ENCODE data around the gene CDH22.

The CDH22 gene

GRCh38 chr20:46327557-46327956 lies 19.3 kb upstream of the CDH22 start:
- no peak overlapping the region for H3K4me3 ChIP-seq (ENCODE audit: low read length)
- TF ChIP-seq CTCF (conservative IDR thresholded peaks at IDR 0.05; ENCODE audit: low read depth, low read length), result no peak
- no peak for DNase-seq (ENCODE audit: low read depth)

DNA sequence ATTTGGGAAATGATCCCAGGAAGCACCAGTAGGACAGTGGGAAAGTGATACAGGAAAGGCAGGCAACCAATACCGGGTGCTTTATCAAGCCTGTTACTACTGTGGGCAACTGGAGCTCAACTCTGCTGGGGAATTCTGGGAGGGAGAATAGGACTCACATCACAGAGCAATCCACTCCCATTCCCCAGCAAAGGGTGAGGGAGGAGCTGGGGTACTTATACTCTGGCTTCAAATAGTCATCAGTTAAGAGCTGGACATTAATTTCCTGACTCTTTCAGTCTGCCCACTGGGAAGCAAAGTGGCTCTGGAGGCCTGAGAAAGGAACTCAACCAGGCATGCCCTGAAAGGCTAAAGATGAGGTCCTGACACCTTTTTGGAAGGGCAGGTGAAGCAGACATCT lies 17.5 kb upstream of the CDH22 start:
- DNase-seq (ENCODE audit: low read depth), result no peak
- TF ChIP-seq CTCF (conservative IDR thresholded peaks at IDR 0.05; ENCODE audit: low read depth, low read length), result no peak
- H3K4me3 ChIP-seq (ENCODE audit: low read length), result no peak overlapping the region

DNA sequence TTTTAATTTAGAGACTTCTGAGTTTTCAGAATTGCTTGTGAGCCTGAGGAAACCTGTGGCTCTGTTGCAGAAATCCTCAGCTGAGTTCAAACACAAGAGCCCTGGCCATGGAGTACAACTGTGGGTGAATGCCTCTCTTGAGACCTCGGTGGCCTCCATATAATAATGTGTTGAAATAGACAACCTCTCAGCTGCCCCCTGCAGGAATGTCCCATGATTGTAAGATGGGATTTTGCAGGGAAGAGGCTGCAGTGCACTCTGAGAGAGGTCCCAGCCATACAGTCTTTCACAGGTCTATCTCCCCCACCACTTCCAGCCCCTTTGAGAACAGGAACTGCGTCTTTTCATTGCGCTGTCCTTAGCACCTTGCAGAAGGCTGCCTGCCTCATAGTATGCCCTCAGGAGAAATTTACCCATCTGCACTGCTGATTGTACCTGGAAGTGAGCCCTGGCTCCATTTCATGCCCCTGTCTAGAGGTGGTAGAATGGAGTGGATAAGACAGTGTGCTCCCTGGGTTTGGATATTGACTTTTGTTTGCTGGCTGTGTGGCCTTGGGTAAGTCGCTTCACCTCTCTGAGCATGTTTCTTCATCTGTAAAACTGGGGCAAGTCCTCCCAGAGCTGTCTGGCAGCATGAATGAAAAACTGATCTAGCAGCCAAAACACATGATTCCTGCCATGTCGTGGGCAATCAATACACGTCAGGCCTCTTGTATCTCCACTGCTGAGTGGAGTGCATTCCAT lies 16.8 kb upstream of the CDH22 start:
- DNase-seq (ENCODE audit: low read depth), result no peak
- TF ChIP-seq CTCF (conservative IDR thresholded peaks at IDR 0.05; ENCODE audit: low read depth, low read length), result peak; percentile 61
- H3K4me3 ChIP-seq (ENCODE audit: low read length), result no peak overlapping the region

DNA sequence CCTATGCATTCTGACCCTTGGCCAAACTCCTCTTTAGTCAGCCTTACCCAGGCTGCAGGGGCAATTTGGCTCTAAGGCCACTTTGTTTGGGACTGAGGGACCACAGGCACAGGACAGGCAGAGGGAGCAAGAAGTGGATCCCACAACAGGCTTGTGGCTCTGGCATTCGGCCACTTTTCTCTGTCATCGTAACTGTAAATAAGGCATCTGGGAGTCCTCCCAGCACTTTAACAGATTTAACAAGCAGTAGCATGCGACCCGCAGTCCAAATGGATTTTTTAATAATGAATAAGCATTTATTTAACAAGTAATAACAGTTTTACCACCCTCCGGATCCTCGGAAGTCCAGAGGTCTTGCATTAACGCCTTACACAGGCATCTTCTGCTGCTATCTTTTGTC lies 16.1 kb upstream of the CDH22 start:
- DNase-seq (ENCODE audit: low read depth), result no peak
- TF ChIP-seq CTCF (conservative IDR thresholded peaks at IDR 0.05; ENCODE audit: low read depth, low read length), result no peak
- no peak overlapping the region for H3K4me3 ChIP-seq (ENCODE audit: low read length)

- DNase-seq (ENCODE audit: low read depth), result no peak
- H3K4me3 ChIP-seq (ENCODE audit: low read length), result no peak overlapping the region
- no peak for TF ChIP-seq CTCF (conservative IDR thresholded peaks at IDR 0.05; ENCODE audit: low read depth, low read length)
These were observed 15.3 kb upstream of the CDH22 start for GRCh38 chr20:46323557-46323956.

DNA sequence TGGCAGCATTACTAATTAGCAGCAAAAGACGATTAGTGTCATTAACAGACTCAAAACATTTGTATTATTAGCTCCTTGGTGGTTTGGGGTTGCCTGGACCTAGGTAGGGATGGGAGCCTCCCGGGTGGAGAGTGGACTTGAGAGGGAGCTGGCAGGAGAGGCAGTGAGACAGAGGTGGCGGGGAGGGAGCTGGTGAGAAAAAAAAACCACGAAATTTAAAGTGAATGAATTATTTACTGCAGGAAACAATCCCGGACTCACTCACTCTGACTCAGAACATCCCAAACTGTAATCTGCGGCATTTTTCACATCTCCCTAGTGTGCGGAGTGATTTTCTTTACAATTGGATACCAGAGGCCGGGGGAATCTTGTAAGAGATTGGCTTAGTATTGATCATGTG lies 14.3 kb upstream of the CDH22 start:
- DNase-seq (ENCODE audit: low read depth), result no peak
- no peak overlapping the region for H3K4me3 ChIP-seq (ENCODE audit: low read length)
- TF ChIP-seq CTCF (conservative IDR thresholded peaks at IDR 0.05; ENCODE audit: low read depth, low read length), result no peak

- H3K4me3 ChIP-seq (ENCODE audit: low read length), result no peak overlapping the region
- no peak for TF ChIP-seq CTCF (conservative IDR thresholded peaks at IDR 0.05; ENCODE audit: low read depth, low read length)
- DNase-seq (ENCODE audit: low read depth), result no peak
These were observed 9.4 kb upstream of the CDH22 start for GRCh38 chr20:46317685-46318177.
